Lower lobe of right lung (tissue), 2 donors: ENCODE data around the gene CFAP99. TPM values are rescaled to one million over a fixed set of nuclear protein-coding genes. Genes with fewer than 3 reads are reported as not detected.

Experiments used
- ATAC-seq, 2 donors: fragments of 200-7000 bp; cut with Tn5 transposase; one replicate each; pipeline ENCODE4 v1.9.1; 2020 to 2022; ENCODE audit warnings: mild to moderate bottlenecking in 2 of 2, moderate library complexity in 2 of 2
- DNase-seq: peaks from one replicate; pipeline ENCODE4 v3.0.0-alpha.2; 2020
- H3K27ac ChIP-seq: fragments of 200-600 bp; one replicate; pipeline ENCODE4 v1.8.0; 2022
- H3K27me3 ChIP-seq: fragments of 200-600 bp; one replicate; pipeline ENCODE4 v1.8.0; 2022; ENCODE audit warnings: low read depth
- H3K36me3 ChIP-seq: fragments of 200-600 bp; one replicate; pipeline ENCODE4 v1.8.0; 2022; ENCODE audit warnings: mild to moderate bottlenecking
- H3K4me1 ChIP-seq: fragments of 200-600 bp; one replicate; pipeline ENCODE4 v1.8.0; 2022
- H3K4me3 ChIP-seq: fragments of 200-600 bp; one replicate; pipeline ENCODE4 v1.8.0; 2022; ENCODE audit warnings: mild to moderate bottlenecking
- H3K9me3 ChIP-seq: fragments of 200-600 bp; one replicate; pipeline ENCODE4 v1.8.0; 2022
- intact Hi-C: fragments of 100-400 bp; cut with DNase I; formaldehyde crosslinking; loops from one replicate; pipeline ENCODE4 v1.11.0; 2022
- total RNA-seq: library from RNA; stranded (reverse); fragmentation: NEBNext Ultra II Directional; extraction: Animal tissue kit (Norgen Biotek cat#: 25700); gene quantifications from one replicate; pipeline ENCODE4 v1.2.1, GENCODE V29; 2021
- TF ChIP-seq, protein P1 (sequence below): fragments of 200-600 bp; IDR thresholded peaks from one replicate; pipeline ENCODE4 v1.8.0; 2022; ENCODE audit warnings: antibody characterized with exemption, mild to moderate bottlenecking
- donor health status: DM: no; HTN: yes; CAD: no; lungs with severe emphysema.

Gene CFAP99
- total RNA-seq, 1 donor from 2014 or later, result 4.3 TPM

DNA sequence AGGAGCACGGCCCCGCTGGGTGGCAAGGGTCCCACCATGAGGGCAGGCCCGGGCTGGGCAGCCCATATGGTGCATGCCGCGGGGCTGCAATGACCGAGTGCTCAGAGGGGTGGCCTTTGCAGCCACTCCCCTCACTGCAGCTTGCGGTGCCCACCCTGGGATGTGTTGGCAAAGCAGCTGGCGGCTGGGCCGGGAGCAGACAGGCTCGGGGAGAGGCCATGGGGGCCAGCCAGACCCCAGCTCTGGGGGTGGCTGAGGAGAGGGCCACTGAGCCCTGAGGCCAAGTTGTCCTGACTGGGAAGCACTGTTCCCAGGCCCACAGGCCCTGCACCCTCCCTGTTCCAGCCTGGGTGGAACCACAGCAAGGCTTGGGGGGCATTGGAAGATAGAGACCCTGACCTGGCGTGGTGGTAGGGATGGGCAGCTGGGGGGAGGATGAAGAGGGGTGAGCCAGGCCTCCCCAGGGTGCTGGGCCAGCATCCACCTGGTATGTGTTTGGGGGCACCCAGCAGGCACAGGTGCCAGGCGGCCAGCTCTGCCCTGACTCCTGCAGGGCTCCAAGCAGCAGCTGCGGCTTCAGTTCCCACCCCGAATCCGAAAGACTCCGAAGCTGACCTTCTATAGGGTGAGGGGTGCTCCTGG, 31.8 kb downstream of the CFAP99 start:
- Histone ChIP-seq H3K27me3 (no peaks in the 10 kb centered on the region), H3K4me3 (no peak overlapping the region), H3K9me3 (no peaks in the 10 kb centered on the region), H3K27ac (no peak overlapping the region), H3K36me3 (no peaks in the 10 kb centered on the region), H3K4me1 (no peaks in the 10 kb centered on the region)
- no peak for DNase-seq
- no peak for ATAC-seq
- intact Hi-C loops, result no loop called here
- TF ChIP-seq, protein P1, sequence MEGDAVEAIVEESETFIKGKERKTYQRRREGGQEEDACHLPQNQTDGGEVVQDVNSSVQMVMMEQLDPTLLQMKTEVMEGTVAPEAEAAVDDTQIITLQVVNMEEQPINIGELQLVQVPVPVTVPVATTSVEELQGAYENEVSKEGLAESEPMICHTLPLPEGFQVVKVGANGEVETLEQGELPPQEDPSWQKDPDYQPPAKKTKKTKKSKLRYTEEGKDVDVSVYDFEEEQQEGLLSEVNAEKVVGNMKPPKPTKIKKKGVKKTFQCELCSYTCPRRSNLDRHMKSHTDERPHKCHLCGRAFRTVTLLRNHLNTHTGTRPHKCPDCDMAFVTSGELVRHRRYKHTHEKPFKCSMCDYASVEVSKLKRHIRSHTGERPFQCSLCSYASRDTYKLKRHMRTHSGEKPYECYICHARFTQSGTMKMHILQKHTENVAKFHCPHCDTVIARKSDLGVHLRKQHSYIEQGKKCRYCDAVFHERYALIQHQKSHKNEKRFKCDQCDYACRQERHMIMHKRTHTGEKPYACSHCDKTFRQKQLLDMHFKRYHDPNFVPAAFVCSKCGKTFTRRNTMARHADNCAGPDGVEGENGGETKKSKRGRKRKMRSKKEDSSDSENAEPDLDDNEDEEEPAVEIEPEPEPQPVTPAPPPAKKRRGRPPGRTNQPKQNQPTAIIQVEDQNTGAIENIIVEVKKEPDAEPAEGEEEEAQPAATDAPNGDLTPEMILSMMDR, result no peak

DNA sequence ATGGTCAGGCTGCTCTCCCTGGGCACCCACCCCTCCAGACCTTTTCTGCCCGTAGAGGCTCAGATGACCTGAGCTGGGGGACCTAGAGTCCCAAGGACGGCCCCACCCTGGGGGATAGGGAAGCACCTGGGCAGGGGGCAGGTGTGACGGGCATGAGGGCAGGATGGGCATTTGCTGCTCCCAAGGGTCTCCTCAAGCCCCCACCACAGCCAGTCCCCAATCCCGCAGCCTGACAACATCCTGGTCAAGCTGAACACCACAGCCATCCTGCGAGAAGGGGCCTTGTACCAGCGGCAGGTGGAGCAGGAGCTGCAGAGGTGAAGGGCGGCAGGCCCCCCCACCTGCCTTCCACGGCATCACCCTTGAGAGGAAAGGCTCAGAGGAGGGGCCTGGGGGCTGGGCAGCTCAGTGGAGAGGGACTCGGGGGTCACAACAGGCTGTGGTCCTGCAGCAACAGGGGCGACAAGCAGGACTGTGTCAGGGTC, 32.3 kb downstream of the CFAP99 start:
- Histone ChIP-seq H3K4me1 (no peaks in the 10 kb centered on the region), H3K36me3 (no peaks in the 10 kb centered on the region), H3K27ac (no peak overlapping the region), H3K27me3 (no peaks in the 10 kb centered on the region), H3K4me3 (no peak overlapping the region), H3K9me3 (no peaks in the 10 kb centered on the region)
- DNase-seq (no peak), ATAC-seq (no peak)
- TF ChIP-seq, protein P1, result no peak
- intact Hi-C loops, result no loop called here

DNA sequence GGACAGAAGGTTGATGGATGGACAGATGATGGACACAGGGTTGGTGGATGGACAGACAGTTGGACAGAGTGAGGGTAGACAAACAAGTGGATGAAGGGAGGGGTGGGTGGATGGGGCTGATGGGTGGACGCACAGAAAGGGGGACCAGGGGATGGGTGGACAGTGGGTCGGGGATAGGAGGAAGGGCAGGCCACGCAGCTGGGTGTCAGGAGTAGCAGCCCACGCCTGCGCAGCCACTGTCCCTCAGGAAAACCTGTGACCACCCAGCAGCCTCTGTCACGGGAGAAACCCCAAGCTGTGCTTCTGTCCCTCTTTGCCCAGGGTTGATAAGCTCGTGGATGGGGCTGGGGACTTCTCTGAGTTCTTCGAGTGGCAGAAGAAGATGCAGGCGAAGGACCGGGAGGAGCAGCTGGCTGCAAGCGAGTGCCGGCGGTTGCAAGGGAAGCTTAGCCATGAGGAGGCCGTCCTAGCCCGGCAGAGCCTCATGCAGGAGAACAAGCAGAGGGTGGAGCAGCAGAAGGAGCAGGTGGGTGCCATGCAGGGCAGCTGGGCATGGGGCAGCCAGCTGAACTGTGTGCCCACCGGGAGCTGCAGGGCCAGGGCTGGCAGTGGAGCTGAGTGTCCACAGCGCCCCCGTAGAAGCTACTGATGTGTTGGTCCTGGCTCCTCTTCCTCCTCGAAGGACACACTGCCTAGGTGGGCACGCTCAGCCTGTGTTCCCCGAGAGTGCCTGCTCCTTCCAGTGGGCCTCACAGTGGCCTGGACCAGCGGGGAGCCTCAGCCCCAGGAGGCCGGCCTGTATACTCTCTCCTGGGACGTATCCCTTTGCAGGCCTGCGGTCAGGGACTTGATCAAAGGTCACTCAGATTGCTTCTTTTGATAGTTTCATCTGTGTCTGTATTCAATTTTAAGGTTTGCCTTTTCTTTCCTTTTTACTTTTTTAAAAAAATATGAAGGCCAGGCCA, 33.3 kb downstream of the CFAP99 start:
- ATAC-seq (no peak), DNase-seq (no peak)
- intact Hi-C loops, result no loop called here
- H3K27ac ChIP-seq, result no peak overlapping the region
- no peaks in the 10 kb centered on the region for H3K36me3 ChIP-seq
- H3K9me3 ChIP-seq, result no peaks in the 10 kb centered on the region
- no peaks in the 10 kb centered on the region for H3K4me1 ChIP-seq
- H3K4me3 ChIP-seq, result no peak overlapping the region
- H3K27me3 ChIP-seq, result no peaks in the 10 kb centered on the region
- TF ChIP-seq, protein P1, result no peak

DNA sequence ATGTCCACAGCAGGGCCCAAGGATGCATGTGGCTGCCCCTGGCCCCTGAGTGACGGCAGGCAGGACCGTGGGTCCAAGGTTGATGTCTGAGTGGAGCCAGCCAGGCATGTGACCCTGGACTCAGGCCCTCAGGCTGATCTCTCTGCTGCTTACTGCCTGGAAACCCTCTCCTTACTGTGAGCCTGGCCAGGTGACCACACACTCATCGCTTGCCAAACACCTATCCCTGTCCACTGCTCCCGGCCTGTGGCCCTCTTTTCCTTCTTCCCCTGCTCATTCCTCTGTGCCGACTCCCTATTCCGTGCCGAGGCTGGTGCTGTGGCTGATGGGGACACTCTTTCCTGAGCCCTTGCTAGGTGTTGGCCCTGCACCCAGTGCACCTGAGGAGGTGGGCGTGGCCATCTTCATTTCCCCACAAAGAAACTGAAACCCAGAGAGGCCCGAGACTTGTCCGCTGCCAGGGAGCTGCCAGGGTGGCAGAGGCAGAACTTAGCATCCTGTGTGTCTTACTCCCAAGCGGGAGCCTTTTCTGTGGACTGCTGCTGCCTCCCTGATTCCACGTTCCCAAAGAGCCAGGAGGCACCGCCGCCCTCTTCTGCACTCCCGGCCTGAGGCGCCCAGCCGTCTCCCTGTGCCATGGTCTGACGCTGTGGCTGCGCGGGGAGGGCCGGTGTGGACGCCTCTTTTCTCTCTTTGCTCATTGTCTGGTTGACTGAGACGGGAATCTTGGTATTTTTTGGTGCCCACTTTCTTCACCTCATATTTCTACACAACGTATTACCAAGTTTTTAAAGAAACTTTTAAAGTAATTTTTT, 38.9 kb downstream of the CFAP99 start:
- Histone ChIP-seq H3K4me1 (peaks cover 6% of the 10 kb centered on the region), H3K9me3 (no peaks in the 10 kb centered on the region), H3K4me3 (no peak overlapping the region), H3K36me3 (no peaks in the 10 kb centered on the region), H3K27me3 (no peaks in the 10 kb centered on the region), H3K27ac (no peak overlapping the region)
- TF ChIP-seq, protein P1, result no peak
- ATAC-seq, result peak in 1 of 2 donors; percentile 7
- no peak for DNase-seq
- intact Hi-C loops, result no loop called here
